Prostate gland (tissue), 2 donors: ENCODE results near the gene KIF18B. TPM values are rescaled to one million over a fixed set of nuclear protein-coding genes. Genes with fewer than 3 reads are reported as not detected.

Source experiments
- DNase-seq: peaks from one replicate; pipeline ENCODE4 v3.0.0-alpha.2; 2019; ENCODE audit warnings: low spot score
- H3K27ac ChIP-seq, 2 donors: fragments of 200-600 bp; sonication (generic); 2 replicates each; pipeline ENCODE4 v1.5.1; 2017 to 2019
- H3K27me3 ChIP-seq: fragments of 200-600 bp; sonication (generic); replicated peaks from 2 replicates; pipeline ENCODE4 v1.5.1; 2019; ENCODE audit not compliant: insufficient read depth
- H3K36me3 ChIP-seq, 2 donors: fragments of 200-600 bp; sonication (generic); 1 replicate in 1 of 2; 2 replicates in 1 of 2; pipeline versions ENCODE4 v1.5.1 to v1.8.1; 2017 to 2019
- H3K4me1 ChIP-seq: fragments of 200-600 bp; sonication (generic); replicated peaks from 2 replicates; pipeline ENCODE4 v1.5.1; 2019
- H3K4me3 ChIP-seq, 2 donors: fragments of 200-600 bp; sonication (generic); 2 replicates each; pipeline ENCODE4 v1.5.1; 2017 to 2019
- H3K9me3 ChIP-seq: fragments of 200-600 bp; sonication (generic); 2 replicates; pipeline ENCODE4 v1.5.1; 2017
- POLR2A ChIP-seq: fragments of 450-650 bp; IDR thresholded peaks from one replicate; pipeline ENCODE4 v1.6.1; 2016; ENCODE audit warnings: antibody characterized with exemption, mild to moderate bottlenecking
- POLR2AphosphoS5 ChIP-seq: sonication (generic); formaldehyde crosslinking; IDR thresholded peaks from one replicate; pipeline ENCODE4 v1.6.1; 2017; ENCODE audit warnings: antibody characterized with exemption
- WGBS: methylation state at CpG from one replicate; pipeline ENCODE4 v1.1.5; 2018; 5-methylcytosine and 5-hydroxymethylcytosine counted together
- intact Hi-C: fragments of 100-400 bp; cut with DNase I; formaldehyde crosslinking; loops from one replicate; pipeline ENCODE4 v1.14.2; 2022
- microRNA-seq: library from miRNA; unstranded; fragments of <30 nt; microRNA quantifications from one replicate; pipeline ENCODE4, GENCODE V29; 2016
- small RNA-seq, 2 donors: library from RNA; depleted of rRNA; stranded (forward); fragments of <200 nt; gene quantifications; one replicate each; pipeline ENCODE3, GENCODE V24; 2016
- total RNA-seq, 2 donors: library from RNA; depleted of rRNA; stranded (reverse); fragments of >200 nt; gene quantifications; one replicate each; pipeline ENCODE4 v1.1.0, GENCODE V29; 2016
- TF ChIP-seq, protein P1 (sequence below), 4 experiments: fragments of 200-600 bp in 2 of 4; fragments of 450-650 bp in 2 of 4; sonication (generic) in 2 of 4; IDR thresholded peaks; 1 replicate in 3 of 4; 2 replicates in 1 of 4; pipeline ENCODE4 v1.5.1; 2016 to 2019; ENCODE audit warnings: antibody characterized with exemption in 4 of 4, mild to moderate bottlenecking in 2 of 4, moderate library complexity in 2 of 4

Gene KIF18B
- total RNA-seq, 2 donors from 2014 or later = 1.8 to 2.5 TPM

DNA sequence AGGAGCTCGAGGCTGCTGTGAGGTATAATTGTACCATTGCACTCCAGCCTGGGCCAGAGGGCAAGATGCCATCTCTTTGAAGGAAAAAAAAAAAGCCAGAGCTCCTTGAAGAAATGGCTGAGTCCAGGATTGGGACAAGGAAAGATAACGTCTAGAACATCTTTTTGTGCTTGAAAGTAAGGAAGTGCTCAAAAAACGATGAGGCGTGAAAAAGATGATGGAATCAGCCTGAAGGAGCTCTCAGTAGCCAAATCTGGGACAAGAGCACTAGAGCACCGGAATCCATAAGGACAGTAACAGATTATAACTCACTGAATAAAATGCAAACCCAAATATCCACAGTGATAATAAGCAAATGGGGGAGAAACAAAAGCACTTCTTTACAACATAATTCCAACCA, 70.5 kb downstream of the KIF18B start:
- H3K36me3 ChIP-seq = peaks cover 0 to 8% of the 10 kb centered on the region in 2 donors
- intact Hi-C loops = no loop called here
- WGBS = 68% methylated on average over 5 of the region's 5 CpGs

DNA sequence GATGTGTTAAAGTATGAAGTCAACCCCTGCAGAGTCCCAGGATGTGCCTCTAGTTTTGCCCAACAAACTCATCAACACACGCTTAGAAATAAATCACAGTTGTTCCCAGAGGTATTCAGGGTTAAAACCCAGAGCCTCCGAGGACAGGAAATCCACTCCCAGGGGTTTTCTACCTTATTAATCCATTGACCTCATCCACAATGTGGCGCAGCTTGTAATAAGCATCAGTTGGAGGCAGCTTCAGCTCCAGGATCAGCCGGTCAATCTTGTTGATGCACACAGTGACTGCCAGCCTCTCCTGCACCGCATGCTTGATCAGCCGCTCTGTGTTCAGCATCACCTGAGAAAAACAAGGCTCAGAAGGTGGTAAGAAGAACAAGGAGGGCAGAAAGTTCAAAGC, 71.8 kb downstream of the KIF18B start:
- Histone ChIP-seq H3K4me3 (no peak overlapping the region), H3K9me3 (no peaks in the 10 kb centered on the region), H3K27ac (no peak overlapping the region), H3K36me3 (peaks cover 0 to 15% of the 10 kb centered on the region in 2 donors), H3K4me1 (no peaks in the 10 kb centered on the region), H3K27me3 (no peaks in the 10 kb centered on the region)
- no peak for TF ChIP-seq POLR2A
- TF ChIP-seq, protein P1, sequence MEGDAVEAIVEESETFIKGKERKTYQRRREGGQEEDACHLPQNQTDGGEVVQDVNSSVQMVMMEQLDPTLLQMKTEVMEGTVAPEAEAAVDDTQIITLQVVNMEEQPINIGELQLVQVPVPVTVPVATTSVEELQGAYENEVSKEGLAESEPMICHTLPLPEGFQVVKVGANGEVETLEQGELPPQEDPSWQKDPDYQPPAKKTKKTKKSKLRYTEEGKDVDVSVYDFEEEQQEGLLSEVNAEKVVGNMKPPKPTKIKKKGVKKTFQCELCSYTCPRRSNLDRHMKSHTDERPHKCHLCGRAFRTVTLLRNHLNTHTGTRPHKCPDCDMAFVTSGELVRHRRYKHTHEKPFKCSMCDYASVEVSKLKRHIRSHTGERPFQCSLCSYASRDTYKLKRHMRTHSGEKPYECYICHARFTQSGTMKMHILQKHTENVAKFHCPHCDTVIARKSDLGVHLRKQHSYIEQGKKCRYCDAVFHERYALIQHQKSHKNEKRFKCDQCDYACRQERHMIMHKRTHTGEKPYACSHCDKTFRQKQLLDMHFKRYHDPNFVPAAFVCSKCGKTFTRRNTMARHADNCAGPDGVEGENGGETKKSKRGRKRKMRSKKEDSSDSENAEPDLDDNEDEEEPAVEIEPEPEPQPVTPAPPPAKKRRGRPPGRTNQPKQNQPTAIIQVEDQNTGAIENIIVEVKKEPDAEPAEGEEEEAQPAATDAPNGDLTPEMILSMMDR (IDR thresholded peaks at IDR 0.05) = no peak
- DNase-seq = no peak
- intact Hi-C loops = no loop called here
- 96% methylated on average over 6 of the region's 6 CpGs for WGBS

More for the DNA sequence above, 70.5 kb downstream of the KIF18B start:
- no peak overlapping the region for H3K27ac ChIP-seq
- no peaks in the 10 kb centered on the region for H3K9me3 ChIP-seq
- no peaks in the 10 kb centered on the region for H3K4me1 ChIP-seq
- no peak for DNase-seq
- no peaks in the 10 kb centered on the region for H3K27me3 ChIP-seq
- no peak overlapping the region for H3K4me3 ChIP-seq
- TF ChIP-seq POLR2A (no peak), POLR2AphosphoS5 (no peak)
- TF ChIP-seq, protein P1 (IDR thresholded peaks at IDR 0.05) = no peak

Small RNAs within 50 kb of the gene (microRNA-seq; reads per million reads assigned to microRNA genes)
- not detected for gene MIR6783

Small RNAs within 50 kb of the gene (small RNA-seq; reads per million reads assigned to genes)
- 0 reads per million in 2 donors for gene AC015936.2
- 0 reads per million in 2 donors for gene CCDC103
- 0 reads per million in 2 donors for gene MIR6783
- 0 to 0.37 reads per million in 2 donors for gene RN7SL405P

Other genes with a start within 250 kb of the KIF18B start
- gene DBF4B, start 239.1 kb downstream of the KIF18B start, total RNA-seq = 10 to 100 TPM in 1 of 2 donors, 1 to 10 TPM in 1; 5.3 to 20.1 TPM
- gene ADAM11, start 188.8 kb downstream of the KIF18B start, total RNA-seq = 1 to 10 TPM in 1 of 2 donors, under 1 TPM in 1; 0.64 to 3.5 TPM
- gene GJC1, start 117.5 kb downstream of the KIF18B start, total RNA-seq = 10 to 100 TPM in 1 of 2 donors, 1 to 10 TPM in 1; 5.3 to 18.3 TPM
- gene HIGD1B, start 99.9 kb downstream of the KIF18B start, total RNA-seq = not detected
- 10 to 100 TPM; 56.0 to 88.0 TPM for gene EFTUD2, start 48.3 kb downstream of the KIF18B start, total RNA-seq
- gene GFAP, start 32.3 kb downstream of the KIF18B start, total RNA-seq = under 1 TPM in 1 of 2 donors, not detected in 1; 0.62 TPM
- 1 to 10 TPM in 1 of 2 donors, under 1 TPM in 1; 0.87 to 1.1 TPM for gene C1QL1, start 20.5 kb upstream of the KIF18B start, total RNA-seq
- gene DCAKD, start 103.9 kb upstream of the KIF18B start, total RNA-seq = 100 to 1,000 TPM in 1 of 2 donors, 10 to 100 TPM in 1; 91.1 to 111 TPM
- 10 to 100 TPM; 39.4 to 68.5 TPM for gene NMT1, start 113.5 kb upstream of the KIF18B start, total RNA-seq
- gene PLCD3, start 184.7 kb upstream of the KIF18B start, total RNA-seq = 100 to 1,000 TPM in 1 of 2 donors, 10 to 100 TPM in 1; 34.7 to 154 TPM
- 10 to 100 TPM; 18.8 to 23.3 TPM for gene ACBD4, start 187.9 kb upstream of the KIF18B start, total RNA-seq
- gene HEXIM1, start 200.7 kb upstream of the KIF18B start, total RNA-seq = 10 to 100 TPM; 34.5 to 67.1 TPM
- gene HEXIM2, start 214.1 kb upstream of the KIF18B start, total RNA-seq = 10 to 100 TPM in 1 of 2 donors, 1 to 10 TPM in 1; 7.1 to 27.0 TPM